ENCODE measurements around the gene PCDHA6. TPM values are rescaled to one million over a fixed set of nuclear protein-coding genes. Genes with fewer than 3 reads are reported as not detected.
"Not testable (repeated sequence)": the region's sequence is repeated elsewhere in the genome, so short reads cannot be mapped to it uniquely, and the experiment has no call there.

Gene PCDHA6
- total and polyA plus RNA-seq, 7 donors = not detected

GRCh38 chr5:140828362-140828737 lies 590 bp downstream of the PCDHA6 start:
- intact Hi-C loops (cut with DNase I) = no loop called here
- TF ChIP-seq CTCF (IDR thresholded peaks at IDR 0.05) = no peak
- Histone ChIP-seq H3K9me3 (peaks cover 5% of the 10 kb centered on the region), H3K4me3 (no peak overlapping the region), H3K27me3 (ENCODE audit: insufficient read depth in 3 of 3, low read length in 2 of 3) (peaks cover 0 to 34% (median 8%) of the 10 kb centered on the region in 3 donors), H3K36me3 (ENCODE audit: insufficient read depth in 1 of 2, low read depth in 1 of 2) (no peaks in the 10 kb centered on the region), H3K4me1 (no peaks in the 10 kb centered on the region), H3K27ac (no peak overlapping the region)
- WGBS, 3 donors = 9 to 20% (median 20%) methylated on average over 16 to 18 of the region's 18 CpGs
- DNase-seq = no peak
- ATAC-seq = no peak

GRCh38 chr5:140829511-140830501 lies 2.0 kb downstream of the PCDHA6 start:
- ATAC-seq; intact Hi-C loops (cut with DNase I); H3K9me3 ChIP-seq; H3K4me1 ChIP-seq; H3K4me3 ChIP-seq; DNase-seq; H3K36me3 ChIP-seq (ENCODE audit: insufficient read depth in 1 of 2, low read depth in 1 of 2); H3K27ac ChIP-seq: not testable (repeated sequence)
- H3K27me3 ChIP-seq (ENCODE audit: insufficient read depth in 3 of 3, low read length in 2 of 3) = peaks cover 0 to 42% (median 8%) of the 10 kb centered on the region in 3 donors
- WGBS, 3 donors = 36 to 48% (median 38%) methylated on average over 96 to 106 of the region's 106 CpGs

- H3K36me3 ChIP-seq (ENCODE audit: insufficient read depth in 1 of 2, low read depth in 1 of 2) = no peaks in the 10 kb centered on the region
- DNase-seq (no peak), ATAC-seq (no peak)
- H3K4me1 ChIP-seq = no peaks in the 10 kb centered on the region
- H3K4me3 ChIP-seq = no peak within 1 kb of the TSS
- H3K9me3 ChIP-seq = peaks cover 21% of the 10 kb centered on the region
- H3K27ac ChIP-seq = no peak within 1 kb of the TSS
- intact Hi-C loops (cut with DNase I) = no loop called here
- 7 to 14% (median 8%) methylated on average over 8 of the region's 8 CpGs for WGBS, 3 donors
- TF ChIP-seq CTCF (IDR thresholded peaks at IDR 0.05) = no peak
- peaks cover 0 to 31% (median 5%) of the 10 kb centered on the region in 3 donors for H3K27me3 ChIP-seq (ENCODE audit: insufficient read depth in 3 of 3, low read length in 2 of 3)
These were observed 6.2 kb downstream of the PCDHA6 start, which contains the start of gene PCDHA7 for GRCh38 chr5:140833993-140834392. PCDHA7 (plus strand) TSS chr5:140834269; CDS start chr5:140834384, 115 bp downstream.

GRCh38 chr5:140834439-140835008 lies 6.8 kb downstream of the PCDHA6 start:
- DNase-seq; H3K27ac ChIP-seq; H3K4me3 ChIP-seq; H3K36me3 ChIP-seq (ENCODE audit: insufficient read depth in 1 of 2, low read depth in 1 of 2); H3K4me1 ChIP-seq; ATAC-seq; intact Hi-C loops (cut with DNase I): not testable (repeated sequence)
- peaks cover 0 to 31% (median 5%) of the 10 kb centered on the region in 3 donors for H3K27me3 ChIP-seq (ENCODE audit: insufficient read depth in 3 of 3, low read length in 2 of 3)
- H3K9me3 ChIP-seq = peaks cover 16% of the 10 kb centered on the region
- WGBS, 3 donors = 13 to 21% (median 16%) methylated on average over 23 to 26 of the region's 38 CpGs

GRCh38 chr5:140835622-140836510 lies 8.1 kb downstream of the PCDHA6 start:
- intact Hi-C loops (cut with DNase I) = no loop called here
- Histone ChIP-seq H3K27me3 (ENCODE audit: insufficient read depth in 3 of 3, low read length in 2 of 3) (peaks cover 0 to 31% (median 5%) of the 10 kb centered on the region in 3 donors), H3K9me3 (peaks cover 16% of the 10 kb centered on the region), H3K4me1 (no peaks in the 10 kb centered on the region), H3K27ac (no peak overlapping the region), H3K4me3 (no peak overlapping the region), H3K36me3 (ENCODE audit: insufficient read depth in 1 of 2, low read depth in 1 of 2) (no peaks in the 10 kb centered on the region)
- DNase-seq (peak in 1 of 2 donors; percentile 31), ATAC-seq (no peak)
- 36 to 45% (median 37%) methylated on average over 90 to 103 of the region's 103 CpGs for WGBS, 3 donors
- no peak for TF ChIP-seq CTCF (IDR thresholded peaks at IDR 0.05)
